Panc1 (cell line): ENCODE results near the gene KLK8.

ENCODE experiments used
- CTCF ChIP-seq: fragments of 450-650 bp; IDR thresholded peaks from 2 replicates; pipeline ENCODE4 v1.5.1; 2017; ENCODE audit warnings: mild to moderate bottlenecking
- POLR2AphosphoS5 ChIP-seq: IDR thresholded peaks from 2 replicates; pipeline ENCODE4 v1.6.1; 2012; ENCODE audit warnings: mild to moderate bottlenecking, low read depth, low read length, moderate library complexity
- REST ChIP-seq, 2 experiments: IDR thresholded peaks; 2 replicates each; pipeline ENCODE4 v1.6.1; 2011 to 2012; ENCODE audit warnings: low read depth in 2 of 2, control low read depth in 1 of 2, low read length in 1 of 2, mild to moderate bottlenecking in 1 of 2, moderate library complexity in 1 of 2; ENCODE audit not compliant: insufficient read depth in 1 of 2
- SIN3A ChIP-seq: IDR thresholded peaks from 2 replicates; pipeline ENCODE4 v1.6.1; 2012; ENCODE audit warnings: low read depth, mild to moderate bottlenecking, low read length, moderate library complexity, borderline replicate concordance; ENCODE audit not compliant: insufficient read depth

GRCh38 chr19:50967929-50968715 is 33.3 kb downstream of the KLK8 start:
- TF ChIP-seq CTCF: no peak
- TF ChIP-seq POLR2AphosphoS5: no peak
- no peak for TF ChIP-seq REST (IDR thresholded peaks at IDR 0.05; ENCODE audit: insufficient read depth in 1 of 2, low read depth in 2 of 2, low read length in 1 of 2)
- no peak for TF ChIP-seq SIN3A
